Calu3 (cell line): Measurements from ENCODE around the gene ANKRD28. TPM values are rescaled to one million over a fixed set of nuclear protein-coding genes. Genes with fewer than 3 reads are reported as not detected.

Source experiments
- BruUV-seq: library from RNA; stranded (reverse); fragments of 400-500 nt; replicated peaks from 2 replicates; lab custom pipeline; 2021; lab: Mats Ljungman, UMichigan
- CTCF ChIA-PET: fragments of 300-600 bp; sonication (Branson Sonifier 250); formaldehyde crosslinking; loops from one replicate; lab custom pipeline; 2022; ENCODE audit warnings: antibody characterized with exemption; lab: Charles Lee
- DNase-seq: peaks from one replicate; pipeline ENCODE4 v3.0.0; 2022
- H3K27ac Mint-ChIP-seq: one replicate; pipeline ENCODE4 v1.8.0; 2022; ENCODE audit warnings: mixed read lengths; ENCODE audit not compliant: unreplicated experiment
- H3K27me3 Mint-ChIP-seq: one replicate; pipeline ENCODE4 v1.8.0; 2022; ENCODE audit warnings: mixed read lengths; ENCODE audit not compliant: unreplicated experiment
- H3K36me3 Mint-ChIP-seq: one replicate; pipeline ENCODE4 v1.8.0; 2022; ENCODE audit warnings: mild to moderate bottlenecking, moderate library complexity, mixed read lengths; ENCODE audit not compliant: insufficient read depth, unreplicated experiment
- H3K4me1 Mint-ChIP-seq: one replicate; pipeline ENCODE4 v1.8.0; 2022; ENCODE audit warnings: mild to moderate bottlenecking, low read depth, mixed read lengths; ENCODE audit not compliant: unreplicated experiment
- H3K4me3 Mint-ChIP-seq: one replicate; pipeline ENCODE4 v1.8.0; 2022; ENCODE audit warnings: mild to moderate bottlenecking, low read depth, moderate library complexity, mixed read lengths; ENCODE audit not compliant: unreplicated experiment
- H3K9me3 Mint-ChIP-seq: one replicate; pipeline ENCODE4 v1.8.0; 2022; ENCODE audit warnings: low read depth, mixed read lengths; ENCODE audit not compliant: unreplicated experiment
- CTCF ChIP-seq: fragments of 200-600 bp; IDR thresholded peaks from one replicate; pipeline ENCODE4 v1.8.0; 2022; ENCODE audit warnings: antibody characterized with exemption; ENCODE audit not compliant: unreplicated experiment
- intact Hi-C: fragments of 100-400 bp; cut with micrococcal nuclease; formaldehyde crosslinking; loops from one replicate; pipeline ENCODE4 v1.10.0; 2022; ENCODE audit not compliant: unreplicated experiment
- total RNA-seq: library from RNA; stranded (reverse); gene quantifications from 2 replicates; pipeline ENCODE4 v1.2.3, GENCODE V29; 2022

ANKRD28 gene
- total RNA-seq, 1 experiment from 2014 or later, result 57.7 TPM

GRCh38 chr3:15803921-15804320 lies 6.1 kb upstream of the ANKRD28 start:
- no peak for DNase-seq
- BruUV-seq, result no TSS peak
- Mint-ChIP-seq H3K27me3 (no peaks in the 10 kb centered on the region), H3K9me3 (no peaks in the 10 kb centered on the region), H3K4me3 (no peak overlapping the region), H3K27ac (no peak overlapping the region), H3K36me3 (no peaks in the 10 kb centered on the region), H3K4me1 (peaks cover 53% of the 10 kb centered on the region)
- intact Hi-C loops, result loop anchor here (2.0 kb wide), 1 partner anchor 173 kb away; no protein-coding TSS in a partner anchor
- CTCF ChIA-PET, result no interaction called here
- TF ChIP-seq CTCF, result no peak

GRCh38 chr3:15801298-15801697 lies 3.5 kb upstream of the ANKRD28 start:
- CTCF ChIA-PET, result no interaction called here
- BruUV-seq, result no TSS peak
- peaks cover 31% of the 10 kb centered on the region for H3K4me1 Mint-ChIP-seq

GRCh38 chr3:15800780-15801179 lies 3.0 kb upstream of the ANKRD28 start:
- intact Hi-C loops, result no loop called here
- peaks cover 5% of the 10 kb centered on the region for H3K36me3 Mint-ChIP-seq
- no peak for DNase-seq
- H3K27me3 Mint-ChIP-seq, result no peaks in the 10 kb centered on the region
- H3K9me3 Mint-ChIP-seq, result no peaks in the 10 kb centered on the region
- CTCF ChIA-PET, result no interaction called here
- H3K27ac Mint-ChIP-seq, result no peak overlapping the region
- no peak overlapping the region for H3K4me3 Mint-ChIP-seq
- peaks cover 26% of the 10 kb centered on the region for H3K4me1 Mint-ChIP-seq
- no peak for TF ChIP-seq CTCF
- no TSS peak for BruUV-seq

More at GRCh38 chr3:15801298-15801697, 3.5 kb upstream of the ANKRD28 start:
- intact Hi-C loops, result no loop called here
- no peak overlapping the region for H3K4me3 Mint-ChIP-seq
- no peaks in the 10 kb centered on the region for H3K27me3 Mint-ChIP-seq
- no peak for TF ChIP-seq CTCF
- no peak for DNase-seq
- H3K36me3 Mint-ChIP-seq, result peaks cover 5% of the 10 kb centered on the region
- H3K27ac Mint-ChIP-seq, result no peak overlapping the region
- no peaks in the 10 kb centered on the region for H3K9me3 Mint-ChIP-seq

GRCh38 chr3:15800327-15800726 lies 2.5 kb upstream of the ANKRD28 start:
- Mint-ChIP-seq H3K27me3 (no peaks in the 10 kb centered on the region), H3K4me1 (peaks cover 26% of the 10 kb centered on the region), H3K36me3 (peaks cover 5% of the 10 kb centered on the region), H3K27ac (no peak overlapping the region), H3K4me3 (no peak overlapping the region), H3K9me3 (no peaks in the 10 kb centered on the region)
- intact Hi-C loops, result no loop called here
- CTCF ChIA-PET, result no interaction called here
- no peak for TF ChIP-seq CTCF
- no TSS peak for BruUV-seq
- DNase-seq, result no peak
